ENCODE measurements around the gene NRSN2. TPM values are rescaled to one million over a fixed set of nuclear protein-coding genes. Genes with fewer than 3 reads are reported as not detected.

Gene NRSN2, protein sequence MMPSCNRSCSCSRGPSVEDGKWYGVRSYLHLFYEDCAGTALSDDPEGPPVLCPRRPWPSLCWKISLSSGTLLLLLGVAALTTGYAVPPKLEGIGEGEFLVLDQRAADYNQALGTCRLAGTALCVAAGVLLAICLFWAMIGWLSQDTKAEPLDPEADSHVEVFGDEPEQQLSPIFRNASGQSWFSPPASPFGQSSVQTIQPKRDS
- 57.7 to 65.0 TPM (median 62.1 TPM) in 5 replicates for total RNA-seq (2022; extraction: Qiagen RNA extraction)

DNA sequence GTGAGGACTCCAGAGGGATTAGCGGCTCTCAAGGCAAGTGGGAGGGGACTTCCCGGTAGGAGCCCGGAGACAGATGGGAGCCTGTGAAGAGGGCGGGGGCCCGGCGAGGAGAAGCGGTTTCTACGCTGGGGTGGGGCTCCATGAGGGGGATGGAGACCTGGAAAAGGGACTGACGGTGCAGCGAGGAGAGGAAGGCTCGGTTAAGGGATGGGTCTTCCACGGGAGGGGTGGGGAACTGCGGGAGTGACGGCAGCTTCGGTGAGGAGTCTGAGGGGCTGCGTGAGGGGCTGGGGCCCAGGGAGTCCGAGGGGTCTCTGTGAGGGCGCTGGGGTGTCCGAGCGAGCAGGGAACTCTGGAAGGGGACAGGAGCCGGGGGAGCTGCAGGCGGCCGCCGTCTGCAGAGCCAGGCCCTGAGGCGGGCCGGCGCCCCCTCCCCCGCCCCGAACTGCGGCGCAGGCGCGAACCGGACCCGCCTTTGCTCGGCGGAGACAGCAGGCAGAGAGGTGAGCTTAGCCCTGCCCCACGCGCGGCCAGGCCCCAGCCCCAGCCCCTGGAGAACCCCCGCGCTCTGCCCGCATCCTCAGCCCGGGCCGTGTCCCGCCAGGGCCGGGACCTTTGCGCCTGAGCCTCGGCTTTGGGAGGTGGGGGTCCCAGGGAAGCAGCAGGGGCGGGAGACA is at the start of gene NRSN2:
NRSN2 (plus strand) TSS at position 472 of the 677 bp plus-strand sequence. CDS start 2,533 bp downstream, outside the sequence.

DNA sequence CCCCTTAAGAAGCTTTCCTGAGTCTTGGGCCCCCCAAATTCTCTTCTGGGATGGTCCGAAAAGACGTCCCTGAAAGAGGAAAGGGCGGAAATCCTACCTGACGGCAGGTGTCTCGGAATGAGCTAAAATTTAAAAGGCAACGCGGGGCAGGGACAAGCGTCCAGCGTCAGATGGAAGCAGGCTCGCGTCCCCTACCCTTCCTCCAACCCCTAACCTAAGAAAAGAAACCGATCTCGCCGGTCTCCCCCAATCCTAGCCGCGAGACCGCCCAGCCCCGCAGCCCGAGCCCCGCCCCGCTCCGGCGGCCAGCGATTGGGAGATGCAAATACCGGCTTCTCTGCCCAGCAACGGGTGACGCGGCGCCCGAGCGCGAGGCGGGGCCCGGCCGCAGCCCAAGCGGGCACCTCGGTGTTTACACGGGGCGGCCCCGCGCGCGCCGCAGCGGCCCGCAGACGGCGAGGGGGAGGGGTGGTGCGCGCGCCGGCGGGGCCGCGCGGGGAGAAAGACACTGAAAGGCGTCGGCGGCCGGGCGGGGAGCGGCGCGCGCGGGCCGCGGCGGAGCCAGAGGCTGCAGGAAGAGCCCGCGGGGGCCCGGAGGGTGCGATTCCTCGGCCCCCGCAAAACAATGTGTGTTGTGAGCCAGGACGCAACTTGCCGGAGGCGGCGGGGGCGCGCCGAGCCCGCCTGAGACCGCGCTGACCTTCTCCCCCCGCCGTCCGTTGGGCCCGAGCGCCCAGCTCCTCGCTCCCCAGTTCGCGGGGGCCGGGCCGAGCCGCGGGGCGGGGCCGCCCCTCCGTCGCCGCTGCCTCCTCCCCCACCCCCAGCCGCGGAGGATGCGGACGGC is 21.6 kb upstream of the NRSN2 start, which contains the start of gene SOX12:
SOX12 (plus strand) TSS at position 508 of the 844 bp plus-strand sequence. CDS start 373 bp downstream, outside the sequence.

Other genes starting within 250 kb of the NRSN2 start
- not detected in 5 replicates for gene DEFB126, start 204.5 kb upstream of the NRSN2 start, total RNA-seq (2022; extraction: Qiagen RNA extraction)
- not detected in 5 replicates for gene DEFB127, start 189.7 kb upstream of the NRSN2 start, total RNA-seq (2022; extraction: Qiagen RNA extraction)
- gene DEFB128, start 157.4 kb upstream of the NRSN2 start, total RNA-seq (2022; extraction: Qiagen RNA extraction): not detected in 5 replicates
- not detected in 5 replicates for gene DEFB129, start 119.9 kb upstream of the NRSN2 start, total RNA-seq (2022; extraction: Qiagen RNA extraction)
- gene DEFB132, start 89.4 kb upstream of the NRSN2 start, total RNA-seq (2022; extraction: Qiagen RNA extraction): not detected in 5 replicates
- 11.0 to 12.2 TPM (median 11.9 TPM) in 5 replicates for gene C20orf96, start 56.4 kb upstream of the NRSN2 start, total RNA-seq (2022; extraction: Qiagen RNA extraction)
- gene ZCCHC3, start 49.5 kb upstream of the NRSN2 start, total RNA-seq (2022; extraction: Qiagen RNA extraction): 17.8 to 24.3 TPM (median 21.6 TPM) in 5 replicates
- 18.3 to 27.5 TPM (median 26.0 TPM) in 5 replicates for gene SOX12, start 21.6 kb upstream of the NRSN2 start, total RNA-seq (2022; extraction: Qiagen RNA extraction)
- gene TRIB3, start 33.6 kb downstream of the NRSN2 start, total RNA-seq (2022; extraction: Qiagen RNA extraction): 44.1 to 55.8 TPM (median 53.8 TPM) in 5 replicates
- gene RBCK1, start 61.2 kb downstream of the NRSN2 start, total RNA-seq (2022; extraction: Qiagen RNA extraction): 100 to 142 TPM (median 138 TPM) in 5 replicates
- 30.9 to 34.9 TPM (median 33.9 TPM) in 5 replicates for gene TBC1D20, start 115.4 kb downstream of the NRSN2 start, total RNA-seq (2022; extraction: Qiagen RNA extraction)
- gene CSNK2A1, start 196.7 kb downstream of the NRSN2 start, total RNA-seq (2022; extraction: Qiagen RNA extraction): 131 to 157 TPM (median 146 TPM) in 5 replicates

All from A549 treated with Mapracorat at 1 μM for 4 hours (cell line).